Measurements from ENCODE around the gene FERMT3. TPM values are rescaled to one million over a fixed set of nuclear protein-coding genes. Genes with fewer than 3 reads are reported as not detected.

The FERMT3 gene
- total and polyA plus RNA-seq, 7 experiments from 2014 or later: 77.1 to 209 (median 120) TPM

- H3K27ac Mint-ChIP-seq: peak within 1 kb of the TSS; percentile 76 to 97 (median 90)
- peaks cover 15 to 46% (median 34%) of the 10 kb centered on the region in 7 donors for H3K4me1 Mint-ChIP-seq
- ChIA-PET CTCF (interaction anchor here (0.6 to 5.5 kb wide), 7 partner anchors 13 to 92 kb away, joined by 3 to 66 read pairs (median 3); partner anchors contain the start of genes FERMT3, FKBP2, PRDX5 and TRMT112), POLR2A (interaction anchor here (0.5 to 14.3 kb wide), 19 partner anchors 8 to 569 kb away, joined by 3 to 220 read pairs (median 6); partner anchors contain the start of genes CCDC88B, FERMT3, FKBP2 and PLCB3)
- H3K27me3 Mint-ChIP-seq: no peaks in the 10 kb centered on the region
- peaks cover 0 to 24% (median 5%) of the 10 kb centered on the region in 3 experiments for H3K36me3 ChIP-seq (ENCODE audit: control insufficient read depth in 2 of 3, insufficient read depth in 3 of 3, low read length in 3 of 3)
- H3K4me3 Mint-ChIP-seq: peak within 1 kb of the TSS; percentile 87 to 96 (median 92)
- peak; percentile 81 to 97 (median 86) for DNase-seq
- ATAC-seq: peak; percentile 82
- intact Hi-C loops (cut with micrococcal nuclease): loop anchor here (1.0 to 2.0 kb wide), 12 partner anchors 8 to 79 kb away; partner anchors contain the start of genes FKBP2 (in 2 of the 2), ESRRA (in 1 of the 2), GPR137 (in 1 of the 2) and MACROD1 (in 1 of the 2)
- no peaks in the 10 kb centered on the region for H3K9me3 ChIP-seq (ENCODE audit: control insufficient read depth in 2 of 3, low read length in 3 of 3)
- H3K9me3 Mint-ChIP-seq: no peaks in the 10 kb centered on the region
- no peaks in the 10 kb centered on the region for H3K27me3 ChIP-seq (ENCODE audit: control insufficient read depth in 2 of 2, insufficient read depth in 2 of 2, low read length in 2 of 2)
- H3K36me3 Mint-ChIP-seq: peaks cover 0 to 2% (median 0%) of the 10 kb centered on the region in 5 donors
- peaks cover 28 to 34% of the 10 kb centered on the region in 2 donors for H3K4me1 ChIP-seq (ENCODE audit: control insufficient read depth in 2 of 2, insufficient read depth in 2 of 2, low read length in 2 of 2)
- peak within 1 kb of the TSS; percentile 60 for H3K4me3 ChIP-seq (ENCODE audit: low read length)
- H3K27ac ChIP-seq (ENCODE audit: low read depth, low read length): peak within 1 kb of the TSS; percentile 89
Observed at GRCh38 chr11:64225608-64226506, 19.3 kb downstream of the FERMT3 start, which contains the start of the genes NUDT22 and TRPT1. NUDT22 (plus strand) TSS chr11:64226274; CDS start chr11:64226653, 379 bp downstream. TRPT1 (minus strand) TSS chr11:64226186; CDS start chr11:64225860, 326 bp downstream.

GRCh38 chr11:64226507-64227051 is 20.1 kb downstream of the FERMT3 start:
- Histone ChIP-seq H3K9me3 (ENCODE audit: control insufficient read depth in 2 of 3, low read length in 3 of 3) (no peaks in the 10 kb centered on the region), H3K36me3 (ENCODE audit: control insufficient read depth in 2 of 3, insufficient read depth in 3 of 3, low read length in 3 of 3) (peaks cover 0 to 18% (median 3%) of the 10 kb centered on the region in 3 experiments), H3K4me3 (ENCODE audit: low read length) (peak overlapping the region; percentile 60), H3K27ac (ENCODE audit: low read depth, low read length) (peak overlapping the region; percentile 89), H3K4me1 (ENCODE audit: control insufficient read depth in 2 of 2, insufficient read depth in 2 of 2, low read length in 2 of 2) (peaks cover 30 to 37% of the 10 kb centered on the region in 2 donors), H3K27me3 (ENCODE audit: control insufficient read depth in 2 of 2, insufficient read depth in 2 of 2, low read length in 2 of 2) (no peaks in the 10 kb centered on the region)
- CTCF ChIA-PET: interaction anchor here (0.6 to 5.5 kb wide), 7 partner anchors 14 to 91 kb away, joined by 3 to 66 read pairs (median 3); partner anchors contain the start of genes FERMT3, FKBP2, PRDX5 and TRMT112
- POLR2A ChIA-PET: interaction anchor here (0.5 to 14.3 kb wide), 23 partner anchors 9 to 550 kb away, joined by 3 to 220 read pairs (median 6); partner anchors contain the start of genes CCDC88B, FERMT3, FKBP2 and PLCB3
- peak in 7 of 9 donors; percentile 38 to 66 (median 44) for DNase-seq
- Mint-ChIP-seq H3K4me1 (peaks cover 15 to 51% (median 38%) of the 10 kb centered on the region in 7 donors), H3K27ac (peak overlapping the region; percentile 76 to 92 (median 86)), H3K4me3 (peak overlapping the region; percentile 87 to 96 (median 92)), H3K27me3 (no peaks in the 10 kb centered on the region), H3K36me3 (no peaks in the 10 kb centered on the region), H3K9me3 (no peaks in the 10 kb centered on the region)
- intact Hi-C loops (cut with micrococcal nuclease): loop anchor here (1.0 to 2.0 kb wide), 12 partner anchors 8 to 79 kb away; partner anchors contain the start of genes FKBP2 (in 2 of the 2), ESRRA (in 1 of the 2), GPR137 (in 1 of the 2) and MACROD1 (in 1 of the 2)
- peak; percentile 32 for ATAC-seq

- peaks cover 30 to 37% of the 10 kb centered on the region in 2 donors for H3K4me1 ChIP-seq (ENCODE audit: control insufficient read depth in 2 of 2, insufficient read depth in 2 of 2, low read length in 2 of 2)
- intact Hi-C loops (cut with micrococcal nuclease): loop anchor here (2.0 kb wide), 2 partner anchors 41 to 61 kb away; partner anchors contain the start of genes MACROD1 (in 1 of the 2) and STIP1 (in 1 of the 2)
- CTCF ChIA-PET: interaction anchor here (0.6 to 5.5 kb wide), 5 partner anchors 15 to 94 kb away, joined by 3 to 66 read pairs (median 5); partner anchors contain the start of genes FERMT3, PRDX5 and TRMT112
Observed at GRCh38 chr11:64227405-64227956, 21.0 kb downstream of the FERMT3 start.

GRCh38 chr11:64229090-64229743 is 22.7 kb downstream of the FERMT3 start:
- DNase-seq (no peak), ATAC-seq (no peak)
- Mint-ChIP-seq H3K27me3 (no peaks in the 10 kb centered on the region), H3K36me3 (no peaks in the 10 kb centered on the region), H3K27ac (peak overlapping the region; percentile 46 to 96 (median 92)), H3K9me3 (no peaks in the 10 kb centered on the region), H3K4me1 (peaks cover 23 to 75% (median 57%) of the 10 kb centered on the region in 7 donors), H3K4me3 (peak overlapping the region; percentile 88 to 96 (median 90))
- Histone ChIP-seq H3K36me3 (ENCODE audit: control insufficient read depth in 2 of 3, insufficient read depth in 3 of 3, low read length in 3 of 3) (peaks cover 0 to under 1% (median 0%) of the 10 kb centered on the region in 3 experiments), H3K4me3 (ENCODE audit: low read length) (peak overlapping the region; percentile 79), H3K4me1 (ENCODE audit: control insufficient read depth in 2 of 2, insufficient read depth in 2 of 2, low read length in 2 of 2) (peaks cover 30 to 45% of the 10 kb centered on the region in 2 donors), H3K9me3 (ENCODE audit: control insufficient read depth in 2 of 3, low read length in 3 of 3) (no peaks in the 10 kb centered on the region), H3K27ac (ENCODE audit: low read depth, low read length) (peak overlapping the region; percentile 83), H3K27me3 (ENCODE audit: control insufficient read depth in 2 of 2, insufficient read depth in 2 of 2, low read length in 2 of 2) (no peaks in the 10 kb centered on the region)
- CTCF ChIA-PET: no interaction called here
- intact Hi-C loops (cut with micrococcal nuclease): no loop called here
- POLR2A ChIA-PET: interaction anchor here (0.6 to 8.3 kb wide), 8 partner anchors 12 to 75 kb away, joined by 3 to 94 read pairs (median 4); partner anchors contain the start of genes FERMT3, FKBP2 and STIP1

More at GRCh38 chr11:64227405-64227956, 21.0 kb downstream of the FERMT3 start:
- Histone ChIP-seq H3K4me3 (ENCODE audit: low read length) (peak overlapping the region; percentile 60), H3K36me3 (ENCODE audit: control insufficient read depth in 2 of 3, insufficient read depth in 3 of 3, low read length in 3 of 3) (peaks cover 0 to 16% (median 3%) of the 10 kb centered on the region in 3 experiments), H3K27ac (ENCODE audit: low read depth, low read length) (peak overlapping the region; percentile 89), H3K27me3 (ENCODE audit: control insufficient read depth in 2 of 2, insufficient read depth in 2 of 2, low read length in 2 of 2) (no peaks in the 10 kb centered on the region), H3K9me3 (ENCODE audit: control insufficient read depth in 2 of 3, low read length in 3 of 3) (no peaks in the 10 kb centered on the region)
- Mint-ChIP-seq H3K4me3 (peak overlapping the region; percentile 87 to 96 (median 92)), H3K36me3 (no peaks in the 10 kb centered on the region), H3K4me1 (peaks cover 17 to 60% (median 43%) of the 10 kb centered on the region in 7 donors), H3K27me3 (no peaks in the 10 kb centered on the region), H3K27ac (peak overlapping the region; percentile 76 to 92 (median 86)), H3K9me3 (no peaks in the 10 kb centered on the region)
- ATAC-seq (no peak), DNase-seq (no peak)
- POLR2A ChIA-PET: interaction anchor here (0.6 to 14.3 kb wide), 14 partner anchors 11 to 524 kb away, joined by 3 to 220 read pairs (median 7); partner anchors contain the start of genes FERMT3, FKBP2, PLCB3 and PPP1R14B

GRCh38 chr11:64229744-64230170 is 23.2 kb downstream of the FERMT3 start:
- peak overlapping the region; percentile 88 to 96 (median 90) for H3K4me3 Mint-ChIP-seq
- H3K27me3 ChIP-seq (ENCODE audit: control insufficient read depth in 2 of 2, insufficient read depth in 2 of 2, low read length in 2 of 2): no peaks in the 10 kb centered on the region
- peaks cover 23 to 71% (median 57%) of the 10 kb centered on the region in 7 donors for H3K4me1 Mint-ChIP-seq
- H3K9me3 ChIP-seq (ENCODE audit: control insufficient read depth in 2 of 3, low read length in 3 of 3): no peaks in the 10 kb centered on the region
- peak overlapping the region; percentile 79 for H3K4me3 ChIP-seq (ENCODE audit: low read length)
- no peaks in the 10 kb centered on the region for H3K36me3 ChIP-seq (ENCODE audit: control insufficient read depth in 2 of 3, insufficient read depth in 3 of 3, low read length in 3 of 3)
- H3K27ac Mint-ChIP-seq: peak overlapping the region; percentile 85 to 96 (median 92)
- peak overlapping the region; percentile 83 for H3K27ac ChIP-seq (ENCODE audit: low read depth, low read length)
- ChIA-PET POLR2A (interaction anchor here (0.6 to 8.3 kb wide), 8 partner anchors 10 to 53 kb away, joined by 3 to 94 read pairs (median 4); partner anchors contain the start of genes FERMT3, FKBP2 and STIP1), CTCF (interaction anchor here (0.7 to 0.8 kb wide), 2 partner anchors 42 to 75 kb away, joined by 3 to 6 read pairs; partner anchors contain the start of gene ESRRA)
- intact Hi-C loops (cut with micrococcal nuclease): loop anchor here (1.0 kb wide), 8 partner anchors 12 to 76 kb away; partner anchors contain the start of genes FKBP2 (in 2 of the 2), ESRRA (in 1 of the 2) and GPR137 (in 1 of the 2)
- peaks cover 30 to 43% of the 10 kb centered on the region in 2 donors for H3K4me1 ChIP-seq (ENCODE audit: control insufficient read depth in 2 of 2, insufficient read depth in 2 of 2, low read length in 2 of 2)
- H3K9me3 Mint-ChIP-seq: no peaks in the 10 kb centered on the region
- DNase-seq (no peak), ATAC-seq (no peak)
- no peaks in the 10 kb centered on the region for H3K27me3 Mint-ChIP-seq
- no peaks in the 10 kb centered on the region for H3K36me3 Mint-ChIP-seq
